Esophagus muscularis mucosa (tissue), 3 donors: ENCODE results near the gene GALNT18.

Source experiments
- CTCF ChIP-seq, 3 experiments: fragments of 200-600 bp in 2 of 3; fragments of 450-650 bp in 1 of 3; sonication (generic) in 2 of 3; IDR thresholded peaks; one replicate each; pipeline ENCODE4 v1.5.1; 2017 to 2019; ENCODE audit warnings: antibody characterized with exemption in 3 of 3, mild to moderate bottlenecking in 2 of 3, moderate library complexity in 1 of 3
- EP300 ChIP-seq: sonication (generic); formaldehyde crosslinking; IDR thresholded peaks from one replicate; pipeline ENCODE4 v1.6.1; 2017; ENCODE audit warnings: antibody characterized with exemption

DNA sequence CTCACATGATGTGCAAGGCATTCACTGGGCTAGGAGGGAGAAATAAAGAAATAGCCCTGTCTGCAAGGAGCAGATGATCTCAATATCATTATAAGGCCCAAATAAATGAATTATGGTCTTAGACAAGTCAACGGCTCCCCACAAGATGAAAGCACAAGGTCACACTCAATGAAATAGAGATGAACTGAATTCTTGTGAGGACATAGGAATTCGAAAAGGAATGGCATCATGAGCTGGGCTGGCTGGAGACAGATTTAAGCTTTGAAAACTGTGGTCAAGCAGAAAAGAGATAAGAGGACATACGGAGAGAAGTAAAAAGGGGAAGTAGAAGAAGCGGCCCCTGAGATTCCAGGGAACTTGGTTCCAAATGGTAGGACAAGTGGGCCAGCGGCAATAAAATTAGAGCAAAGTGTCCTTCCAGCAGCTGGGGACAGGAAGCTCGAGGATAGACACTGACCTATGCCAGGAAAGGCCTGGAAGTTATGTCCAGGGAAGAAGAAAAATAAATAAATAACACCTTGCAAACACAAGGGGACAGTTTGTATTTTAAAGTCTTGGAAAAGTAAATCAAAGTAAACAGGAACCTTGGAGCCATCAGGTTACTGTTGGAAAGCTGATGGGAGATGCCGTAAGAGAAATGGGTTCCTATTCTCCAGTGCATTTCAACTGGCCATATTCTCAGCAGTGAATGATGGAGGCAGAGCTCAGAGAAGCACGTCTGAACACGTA lies 37.8 kb downstream of the GALNT18 start:
- no peak for TF ChIP-seq CTCF (IDR thresholded peaks at IDR 0.05)
- TF ChIP-seq EP300: no peak
